ENCODE data around the gene CERCAM.

CERCAM gene

DNA sequence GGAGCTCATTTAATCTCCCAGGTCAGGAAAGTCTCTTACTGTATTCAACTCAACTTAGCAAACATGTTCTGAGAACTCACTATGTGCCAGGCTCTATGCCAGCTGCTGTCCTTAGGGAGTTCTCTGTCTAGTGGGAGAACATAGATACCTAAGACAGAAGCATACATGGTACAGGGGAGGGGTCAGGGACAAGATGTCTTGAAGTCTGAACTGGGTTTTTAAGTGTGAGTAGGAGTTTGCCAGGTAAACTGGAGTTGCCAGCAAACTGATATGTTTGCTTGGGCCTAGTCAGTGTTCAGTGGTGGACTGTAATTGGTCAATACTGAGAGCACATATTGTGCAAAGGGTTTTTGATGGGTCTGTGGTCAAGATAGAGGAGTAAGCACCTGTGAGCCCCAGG, 65.5 kb downstream of the CERCAM start:
- Histone ChIP-seq H2AFZ (ENCODE audit: low read length) (no peak overlapping the region), H4K20me1 (ENCODE audit: insufficient read depth, low read length, poor library complexity, severe bottlenecking) (no peaks in the 10 kb centered on the region), H3K79me2 (ENCODE audit: insufficient read depth, low read length) (no peaks in the 10 kb centered on the region), H3K36me3 (ENCODE audit: insufficient read depth, low read length) (peaks cover 81% of the 10 kb centered on the region; the same call in 1 of the 2 replicates), H3K9ac (ENCODE audit: low read depth, low read length, poor library complexity, severe bottlenecking) (no peak overlapping the region), H3K4me2 (ENCODE audit: low read depth, low read length, poor library complexity, severe bottlenecking) (no peak overlapping the region), H3F3A (ENCODE audit: low read depth) (no peaks in the 10 kb centered on the region), H3K27me3 (ENCODE audit: insufficient read depth, low read length, poor library complexity, severe bottlenecking) (no peaks in the 10 kb centered on the region), H3K4me1 (ENCODE audit: insufficient read depth, low read length, poor library complexity, severe bottlenecking) (no peaks in the 10 kb centered on the region), H3K9me2 (replicated peaks; ENCODE audit: low read depth, low read length) (no peaks in the 10 kb centered on the region), H3K9me3 (ENCODE audit: insufficient read depth, low read depth, low read length) (no peaks in the 10 kb centered on the region), H3K4me3 (ENCODE audit: low read length, poor library complexity, severe bottlenecking) (no peak overlapping the region)
- TF ChIP-seq, protein P1, sequence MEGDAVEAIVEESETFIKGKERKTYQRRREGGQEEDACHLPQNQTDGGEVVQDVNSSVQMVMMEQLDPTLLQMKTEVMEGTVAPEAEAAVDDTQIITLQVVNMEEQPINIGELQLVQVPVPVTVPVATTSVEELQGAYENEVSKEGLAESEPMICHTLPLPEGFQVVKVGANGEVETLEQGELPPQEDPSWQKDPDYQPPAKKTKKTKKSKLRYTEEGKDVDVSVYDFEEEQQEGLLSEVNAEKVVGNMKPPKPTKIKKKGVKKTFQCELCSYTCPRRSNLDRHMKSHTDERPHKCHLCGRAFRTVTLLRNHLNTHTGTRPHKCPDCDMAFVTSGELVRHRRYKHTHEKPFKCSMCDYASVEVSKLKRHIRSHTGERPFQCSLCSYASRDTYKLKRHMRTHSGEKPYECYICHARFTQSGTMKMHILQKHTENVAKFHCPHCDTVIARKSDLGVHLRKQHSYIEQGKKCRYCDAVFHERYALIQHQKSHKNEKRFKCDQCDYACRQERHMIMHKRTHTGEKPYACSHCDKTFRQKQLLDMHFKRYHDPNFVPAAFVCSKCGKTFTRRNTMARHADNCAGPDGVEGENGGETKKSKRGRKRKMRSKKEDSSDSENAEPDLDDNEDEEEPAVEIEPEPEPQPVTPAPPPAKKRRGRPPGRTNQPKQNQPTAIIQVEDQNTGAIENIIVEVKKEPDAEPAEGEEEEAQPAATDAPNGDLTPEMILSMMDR (conservative IDR thresholded peaks at IDR 0.05; ENCODE audit: low read length): no peak
- no peak for TF ChIP-seq EZH2phosphoT487 (IDR thresholded peaks at IDR 0.05; ENCODE audit: borderline replicate concordance)
